Vagina (tissue), 2 donors: Measurements from ENCODE around the gene ARID1B. TPM values are rescaled to one million over a fixed set of nuclear protein-coding genes. Genes with fewer than 3 reads are reported as not detected.

ENCODE experiments used
- DNase-seq, 2 donors: peaks; one replicate each; pipeline ENCODE4 v3.0.0-alpha.2; 2017; ENCODE audit errors: extremely low spot score in 2 of 2
- H3K27ac ChIP-seq: fragments of 200-600 bp; sonication (generic); one replicate; pipeline ENCODE4 v1.5.1; 2019
- H3K27me3 ChIP-seq: fragments of 200-600 bp; sonication (generic); one replicate; pipeline ENCODE4 v1.5.1; 2019
- H3K36me3 ChIP-seq, 2 donors: fragments of 200-600 bp; sonication (generic); one replicate each; pipeline ENCODE4 v1.5.1; 2017 to 2019
- H3K4me1 ChIP-seq: fragments of 200-600 bp; sonication (generic); one replicate; pipeline ENCODE4 v1.5.1; 2019
- H3K4me3 ChIP-seq, 2 donors: fragments of 200-600 bp; sonication (generic); 1 replicate in 1 of 2; 2 replicates in 1 of 2; pipeline ENCODE4 v1.5.1; 2016 to 2019
- H3K9me3 ChIP-seq: fragments of 200-600 bp; sonication (generic); one replicate; pipeline ENCODE4 v1.5.1; 2019
- POLR2A ChIP-seq, 2 donors: fragments of 450-650 bp; IDR thresholded peaks; one replicate each; pipeline ENCODE4 v1.6.1; 2017; ENCODE audit warnings: antibody characterized with exemption in 2 of 2, mild to moderate bottlenecking in 2 of 2, moderate library complexity in 2 of 2
- POLR2AphosphoS5 ChIP-seq, 2 donors: sonication (generic); formaldehyde crosslinking; IDR thresholded peaks; one replicate each; pipeline ENCODE4 v1.9.0; 2017; ENCODE audit warnings: antibody characterized with exemption in 2 of 2, mild to moderate bottlenecking in 2 of 2, low read depth in 1 of 2; ENCODE audit not compliant: insufficient read depth in 1 of 2
- intact Hi-C: fragments of 100-400 bp; cut with DNase I; formaldehyde crosslinking; loops from one replicate; pipeline ENCODE4 v1.15.1; 2023
- total RNA-seq: library from RNA; depleted of rRNA; stranded (reverse); fragments of >200 nt; gene quantifications from one replicate; pipeline ENCODE4 v1.2.3, GENCODE V29; 2016
- TF ChIP-seq, protein P1 (sequence below), 3 experiments: fragments of 450-650 bp in 2 of 3; fragments of 200-600 bp in 1 of 3; sonication (generic) in 1 of 3; IDR thresholded peaks; one replicate each; pipeline ENCODE4 v1.5.1; 2017 to 2019; ENCODE audit warnings: antibody characterized with exemption in 3 of 3, mild to moderate bottlenecking in 2 of 3, moderate library complexity in 2 of 3

ARID1B gene
- total RNA-seq, 1 donor from 2014 or later, result 141 TPM

DNA sequence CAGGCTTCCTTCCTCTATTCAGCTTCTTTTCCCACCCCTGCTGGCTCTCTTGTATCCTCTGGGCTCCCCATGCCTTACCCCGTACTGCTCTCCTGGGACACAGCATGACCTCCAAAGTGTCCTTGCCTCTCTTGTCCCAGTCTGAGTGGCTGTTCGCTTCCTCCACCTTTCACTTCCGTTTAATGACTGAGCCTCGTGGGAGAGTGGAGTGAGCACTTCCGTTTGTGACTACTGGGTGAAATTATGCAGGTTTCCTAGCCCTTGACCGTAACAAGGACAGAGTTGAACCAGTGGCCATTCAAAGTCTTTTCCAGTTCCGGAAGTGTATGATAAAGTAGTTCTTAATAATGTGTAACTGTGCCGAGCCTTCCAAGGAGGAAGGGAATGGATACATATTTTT lies 109.2 kb downstream of the ARID1B start:
- intact Hi-C loops, result no loop called here
- Histone ChIP-seq H3K4me1 (peaks cover 86% of the 10 kb centered on the region), H3K4me3 (no peak overlapping the region), H3K36me3 (no peaks in the 10 kb centered on the region), H3K27me3 (no peaks in the 10 kb centered on the region), H3K27ac (no peak overlapping the region), H3K9me3 (no peaks in the 10 kb centered on the region)
- TF ChIP-seq, protein P1, sequence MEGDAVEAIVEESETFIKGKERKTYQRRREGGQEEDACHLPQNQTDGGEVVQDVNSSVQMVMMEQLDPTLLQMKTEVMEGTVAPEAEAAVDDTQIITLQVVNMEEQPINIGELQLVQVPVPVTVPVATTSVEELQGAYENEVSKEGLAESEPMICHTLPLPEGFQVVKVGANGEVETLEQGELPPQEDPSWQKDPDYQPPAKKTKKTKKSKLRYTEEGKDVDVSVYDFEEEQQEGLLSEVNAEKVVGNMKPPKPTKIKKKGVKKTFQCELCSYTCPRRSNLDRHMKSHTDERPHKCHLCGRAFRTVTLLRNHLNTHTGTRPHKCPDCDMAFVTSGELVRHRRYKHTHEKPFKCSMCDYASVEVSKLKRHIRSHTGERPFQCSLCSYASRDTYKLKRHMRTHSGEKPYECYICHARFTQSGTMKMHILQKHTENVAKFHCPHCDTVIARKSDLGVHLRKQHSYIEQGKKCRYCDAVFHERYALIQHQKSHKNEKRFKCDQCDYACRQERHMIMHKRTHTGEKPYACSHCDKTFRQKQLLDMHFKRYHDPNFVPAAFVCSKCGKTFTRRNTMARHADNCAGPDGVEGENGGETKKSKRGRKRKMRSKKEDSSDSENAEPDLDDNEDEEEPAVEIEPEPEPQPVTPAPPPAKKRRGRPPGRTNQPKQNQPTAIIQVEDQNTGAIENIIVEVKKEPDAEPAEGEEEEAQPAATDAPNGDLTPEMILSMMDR (IDR thresholded peaks at IDR 0.05), result no peak
- TF ChIP-seq POLR2A (IDR thresholded peaks at IDR 0.05) (no peak), POLR2AphosphoS5 (IDR thresholded peaks at IDR 0.05; ENCODE audit: insufficient read depth in 1 of 2, low read depth in 1 of 2) (no peak)
- DNase-seq, result no peak

DNA sequence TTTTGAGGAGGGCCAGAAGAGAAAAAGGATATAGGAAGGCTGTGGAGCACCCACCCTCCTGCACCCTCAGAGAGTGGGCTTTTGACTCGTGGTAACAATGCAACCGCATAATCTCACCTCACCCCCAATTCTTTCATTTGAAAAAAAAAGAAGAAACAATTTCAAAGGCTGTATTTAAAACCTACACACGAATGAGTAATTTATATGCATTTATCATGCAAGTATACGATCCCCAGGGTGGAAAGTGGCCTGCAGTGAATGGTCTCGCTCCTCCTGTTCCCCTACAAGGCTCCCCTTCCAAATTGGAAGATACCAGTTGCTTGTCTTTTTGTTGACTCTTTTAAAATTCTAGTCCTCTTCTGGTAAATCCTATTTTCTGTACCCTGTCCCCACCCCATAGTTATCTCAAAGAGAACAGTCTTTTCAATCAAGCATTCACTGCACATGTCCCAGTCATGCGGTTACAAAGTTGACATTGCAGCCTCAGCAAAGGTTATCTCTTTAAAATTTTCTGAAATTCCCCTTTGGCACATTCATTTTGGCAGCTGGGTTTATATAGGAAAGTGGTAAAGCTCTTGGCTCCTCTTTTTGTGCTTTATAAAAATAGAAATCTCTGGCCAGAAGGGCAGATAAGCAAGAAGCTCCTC lies 110.6 kb downstream of the ARID1B start:
- Histone ChIP-seq H3K4me1 (peaks cover 72% of the 10 kb centered on the region), H3K27ac (no peak overlapping the region), H3K27me3 (no peaks in the 10 kb centered on the region), H3K9me3 (no peaks in the 10 kb centered on the region), H3K36me3 (no peaks in the 10 kb centered on the region), H3K4me3 (no peak overlapping the region)
- intact Hi-C loops, result no loop called here
- no peak for DNase-seq
- TF ChIP-seq POLR2AphosphoS5 (IDR thresholded peaks at IDR 0.05; ENCODE audit: insufficient read depth in 1 of 2, low read depth in 1 of 2) (no peak), POLR2A (IDR thresholded peaks at IDR 0.05) (no peak)
- TF ChIP-seq, protein P1 (IDR thresholded peaks at IDR 0.05), result no peak

DNA sequence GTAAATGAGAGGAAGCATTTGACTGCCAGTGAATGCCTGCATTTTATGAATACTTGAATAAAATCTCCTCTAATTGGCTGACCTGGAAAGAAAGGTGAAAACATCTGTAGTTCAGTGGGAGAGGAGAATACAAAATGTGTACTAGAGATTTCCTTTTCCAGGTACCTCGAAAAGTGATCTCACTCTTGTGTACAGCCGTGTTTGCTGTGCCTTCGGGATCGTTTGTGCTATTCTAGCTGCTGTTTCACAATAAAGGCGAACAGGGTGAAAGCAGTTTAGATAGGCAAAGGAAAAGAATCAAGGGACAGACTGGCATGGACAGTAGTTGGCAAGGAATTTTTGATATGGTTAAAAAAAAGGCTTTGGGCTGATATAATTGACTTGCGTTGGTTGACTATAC lies 112.3 kb downstream of the ARID1B start:
- intact Hi-C loops, result no loop called here
- no peaks in the 10 kb centered on the region for H3K9me3 ChIP-seq
- no peak overlapping the region for H3K4me3 ChIP-seq
- DNase-seq, result no peak
- H3K36me3 ChIP-seq, result no peaks in the 10 kb centered on the region
- TF ChIP-seq, protein P1 (IDR thresholded peaks at IDR 0.05), result no peak
- TF ChIP-seq POLR2AphosphoS5 (IDR thresholded peaks at IDR 0.05; ENCODE audit: insufficient read depth in 1 of 2, low read depth in 1 of 2) (no peak), POLR2A (IDR thresholded peaks at IDR 0.05) (no peak)
- no peak overlapping the region for H3K27ac ChIP-seq
- no peaks in the 10 kb centered on the region for H3K27me3 ChIP-seq
- H3K4me1 ChIP-seq, result peaks cover 55% of the 10 kb centered on the region

DNA sequence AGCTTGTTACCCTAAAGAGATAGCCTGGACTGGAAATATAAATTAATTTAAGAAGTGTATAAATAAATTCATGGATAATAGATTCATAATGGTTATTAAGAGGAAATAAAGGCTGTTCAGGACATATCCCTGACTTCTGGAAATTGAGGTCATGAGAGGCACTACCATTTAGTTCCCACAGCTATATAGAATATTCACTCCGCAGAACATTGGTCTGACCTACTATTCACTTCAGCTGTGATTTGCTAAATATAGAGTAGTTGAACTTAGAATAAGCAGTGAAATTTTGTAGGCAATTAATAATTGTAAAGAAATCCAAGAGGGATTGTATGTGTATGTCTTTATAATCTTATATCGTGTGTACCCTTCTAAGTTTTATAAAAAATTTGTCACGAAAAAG lies 112.8 kb downstream of the ARID1B start:
- Histone ChIP-seq H3K36me3 (no peaks in the 10 kb centered on the region), H3K27me3 (no peaks in the 10 kb centered on the region), H3K4me3 (no peak overlapping the region), H3K4me1 (peaks cover 53% of the 10 kb centered on the region), H3K9me3 (no peaks in the 10 kb centered on the region), H3K27ac (no peak overlapping the region)
- TF ChIP-seq POLR2AphosphoS5 (IDR thresholded peaks at IDR 0.05; ENCODE audit: insufficient read depth in 1 of 2, low read depth in 1 of 2), result no peak
- no peak for TF ChIP-seq POLR2A (IDR thresholded peaks at IDR 0.05)
- TF ChIP-seq, protein P1 (IDR thresholded peaks at IDR 0.05), result no peak
- intact Hi-C loops, result no loop called here
- DNase-seq, result no peak

DNA sequence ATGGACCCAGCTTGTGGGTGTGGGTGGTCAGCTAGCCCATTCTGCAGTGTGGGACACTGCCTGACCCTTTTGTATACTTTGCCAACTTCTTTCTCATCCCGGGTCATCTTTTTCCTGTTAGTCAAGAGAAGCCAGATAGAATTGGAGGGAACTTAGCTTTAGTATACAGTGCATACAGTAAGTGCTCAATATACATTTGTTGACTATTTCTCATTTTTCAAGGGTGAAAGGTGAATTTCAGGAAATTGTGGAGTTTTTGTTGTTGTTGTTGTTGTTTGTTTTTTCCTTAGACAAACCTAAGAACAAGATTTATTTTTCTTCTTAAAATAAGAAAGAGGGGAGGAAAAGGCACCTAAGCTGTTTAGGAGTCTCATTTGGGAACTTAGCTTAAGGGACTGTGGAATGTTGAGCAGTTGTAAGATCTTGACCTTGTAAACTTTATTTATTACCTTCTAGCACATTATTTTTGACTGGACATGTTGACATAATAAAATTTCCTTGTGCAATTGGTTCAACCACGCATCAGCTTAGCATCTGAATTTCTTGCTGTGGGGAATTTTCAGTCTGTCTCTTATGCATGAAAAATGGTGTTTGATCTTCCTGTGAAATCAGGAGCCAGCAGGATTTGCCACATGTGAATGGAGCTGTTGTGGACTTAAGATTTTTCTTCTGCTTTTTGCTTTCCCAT lies 113.6 kb downstream of the ARID1B start:
- Histone ChIP-seq H3K4me1 (peaks cover 48% of the 10 kb centered on the region), H3K36me3 (no peaks in the 10 kb centered on the region), H3K27me3 (no peaks in the 10 kb centered on the region), H3K9me3 (no peaks in the 10 kb centered on the region), H3K27ac (no peak overlapping the region), H3K4me3 (no peak overlapping the region)
- intact Hi-C loops, result no loop called here
- no peak for DNase-seq
- TF ChIP-seq POLR2A (IDR thresholded peaks at IDR 0.05) (no peak), POLR2AphosphoS5 (IDR thresholded peaks at IDR 0.05; ENCODE audit: insufficient read depth in 1 of 2, low read depth in 1 of 2) (no peak)
- TF ChIP-seq, protein P1 (IDR thresholded peaks at IDR 0.05), result no peak
